HG02938 (cell line): ENCODE measurements around the gene IL20RB.

Experiments
- ATAC-seq: cut with Tn5 transposase; IDR thresholded peaks from one replicate; pipeline ENCODE4 v1.9.1; 2021; ENCODE audit warnings: mild to moderate bottlenecking, moderate library complexity; ENCODE audit not compliant: unreplicated experiment

IL20RB gene

GRCh38 chr3:136957751-136958288 lies at the start of gene IL20RB:
TSS of gene IL20RB (plus strand) at chr3:136957983. CDS start at chr3:136958114, 131 bp downstream.
- ATAC-seq: no peak

DNA sequence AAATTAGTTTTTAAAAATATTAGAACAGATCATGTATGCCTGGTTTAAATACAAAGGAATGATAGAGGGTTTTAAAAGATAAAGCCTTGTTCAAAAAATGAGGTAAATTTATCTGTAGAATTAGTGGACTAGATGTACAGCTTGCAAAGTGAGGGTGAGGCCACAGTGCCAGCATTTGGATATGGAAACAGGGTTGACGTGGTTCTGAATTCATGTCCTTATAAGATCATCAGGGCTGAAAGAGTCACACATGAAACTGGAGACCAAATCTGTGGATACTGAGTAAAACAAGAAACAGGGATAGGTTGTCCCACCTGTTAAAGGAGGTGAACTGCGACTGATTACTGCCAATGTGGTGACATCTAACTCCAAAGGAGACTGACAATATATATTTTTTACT lies 49.5 kb upstream of the IL20RB start:
- ATAC-seq: no peak

DNA sequence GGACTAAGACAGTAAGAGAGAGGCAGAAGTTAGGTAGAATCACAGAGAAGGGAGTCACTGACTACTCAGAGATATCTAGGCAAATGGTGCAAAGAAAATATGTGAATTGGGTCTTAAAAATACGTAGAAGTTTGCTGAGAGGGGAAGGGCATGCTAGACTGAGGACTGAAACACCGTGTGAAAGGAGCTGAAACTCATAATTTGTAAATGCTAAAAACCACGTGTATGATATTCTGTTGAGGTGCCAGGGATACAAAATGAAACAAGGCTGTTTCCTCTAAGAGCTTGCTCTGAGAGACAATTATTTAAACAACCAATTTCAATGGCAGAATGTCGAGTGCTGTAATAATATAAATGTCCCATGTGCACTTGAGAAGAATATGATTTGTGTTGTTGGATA lies 48.6 kb upstream of the IL20RB start:
- peak; percentile 73 for ATAC-seq

- no peak for ATAC-seq
Measured at GRCh38 chr3:136910697-136911096, 47.1 kb upstream of the IL20RB start.

DNA sequence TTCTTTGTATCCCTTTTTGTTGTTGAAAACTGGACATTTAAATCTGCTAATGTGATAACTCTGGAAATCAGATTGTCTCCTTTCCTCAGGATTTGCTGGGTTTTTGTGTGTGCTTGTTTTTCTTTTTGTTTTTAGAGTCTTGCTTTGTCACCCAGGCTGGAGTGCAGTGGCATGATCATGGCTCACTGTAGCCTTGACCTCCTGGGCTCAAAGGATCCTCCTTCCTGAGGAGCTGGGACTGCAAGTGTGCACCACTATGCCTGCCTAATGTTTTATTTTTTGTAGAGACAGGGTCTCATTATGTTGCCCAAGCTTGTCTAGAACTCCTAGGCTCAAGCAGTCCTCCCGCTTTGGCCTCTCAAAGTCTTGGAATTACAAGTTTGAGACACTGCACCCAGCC lies 44.6 kb upstream of the IL20RB start:
- ATAC-seq: no peak

DNA sequence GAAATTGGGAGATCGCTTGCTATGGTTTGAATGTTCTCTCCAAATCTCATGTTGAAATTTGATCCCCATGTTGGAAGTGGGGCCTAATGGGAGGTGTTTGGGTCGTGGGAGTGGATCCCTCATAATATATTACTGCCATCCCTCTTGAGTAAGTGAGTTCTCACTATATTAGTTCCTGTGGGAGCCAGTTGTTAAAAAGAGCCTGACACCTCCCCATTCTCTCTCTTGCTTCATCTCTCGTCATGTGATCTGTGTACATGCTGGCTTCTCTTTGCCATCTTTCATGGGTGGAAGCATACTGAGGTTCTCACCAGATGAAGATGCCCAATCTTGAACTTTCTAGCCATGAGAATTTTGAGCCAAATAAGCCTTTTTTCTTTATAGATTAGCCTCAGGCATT lies 43.0 kb upstream of the IL20RB start:
- no peak for ATAC-seq

DNA sequence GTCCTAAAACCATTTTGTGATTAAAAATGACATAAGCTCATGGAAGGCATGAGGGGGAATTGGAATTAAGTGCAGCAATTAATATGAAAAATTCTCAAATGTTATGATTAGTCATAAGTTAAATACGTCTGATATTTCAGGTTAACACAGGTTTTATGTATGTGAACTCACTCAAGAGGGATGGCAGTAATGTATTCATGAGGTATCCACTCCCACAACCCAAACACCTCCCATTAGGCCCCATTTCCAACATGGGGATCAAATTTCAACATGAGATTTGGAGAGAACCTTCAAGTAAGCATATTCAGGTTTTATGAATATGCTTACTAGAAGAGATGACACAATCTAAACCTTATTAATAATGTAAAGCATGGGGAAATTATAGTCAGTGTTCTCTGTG lies 41.6 kb upstream of the IL20RB start:
- no peak for ATAC-seq

DNA sequence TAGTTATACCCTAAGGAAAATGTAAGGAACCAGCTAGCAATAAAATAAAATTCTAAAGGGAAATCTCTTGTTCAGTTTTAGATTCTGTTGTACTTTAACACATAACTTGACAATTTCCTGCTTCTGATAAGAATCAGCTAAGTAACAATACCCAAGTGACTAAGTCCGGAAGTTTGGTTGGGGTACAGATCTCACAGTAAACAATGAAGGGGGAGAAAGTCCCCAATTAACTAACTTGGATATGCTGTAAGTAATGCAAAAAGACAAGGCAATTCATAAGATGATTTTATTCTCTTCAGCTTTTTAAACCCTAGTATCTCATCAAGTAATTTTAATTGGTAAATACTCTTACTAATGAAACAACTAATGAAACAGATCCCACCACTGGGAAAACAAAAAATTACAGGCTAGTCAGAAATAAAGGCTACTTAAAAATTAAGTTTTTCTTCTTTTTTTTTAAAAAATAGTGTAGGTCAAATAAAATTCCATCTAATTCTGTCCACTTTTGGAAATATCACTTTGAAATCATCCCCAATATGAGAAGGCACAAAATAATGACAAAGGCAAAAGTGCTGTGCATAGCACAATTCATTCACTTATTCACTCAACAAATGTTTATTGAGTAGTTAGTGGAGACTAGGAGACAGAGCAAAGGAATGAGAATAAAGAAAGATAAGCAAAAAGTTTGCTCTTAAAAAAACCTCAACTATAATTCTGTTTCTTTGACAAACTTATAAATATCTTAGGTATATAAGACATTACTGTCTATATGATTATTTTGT lies 37.8 kb upstream of the IL20RB start:
- ATAC-seq: peak; percentile 74

- no peak for ATAC-seq
Measured at GRCh38 chr3:136920904-136921611, 36.7 kb upstream of the IL20RB start.

DNA sequence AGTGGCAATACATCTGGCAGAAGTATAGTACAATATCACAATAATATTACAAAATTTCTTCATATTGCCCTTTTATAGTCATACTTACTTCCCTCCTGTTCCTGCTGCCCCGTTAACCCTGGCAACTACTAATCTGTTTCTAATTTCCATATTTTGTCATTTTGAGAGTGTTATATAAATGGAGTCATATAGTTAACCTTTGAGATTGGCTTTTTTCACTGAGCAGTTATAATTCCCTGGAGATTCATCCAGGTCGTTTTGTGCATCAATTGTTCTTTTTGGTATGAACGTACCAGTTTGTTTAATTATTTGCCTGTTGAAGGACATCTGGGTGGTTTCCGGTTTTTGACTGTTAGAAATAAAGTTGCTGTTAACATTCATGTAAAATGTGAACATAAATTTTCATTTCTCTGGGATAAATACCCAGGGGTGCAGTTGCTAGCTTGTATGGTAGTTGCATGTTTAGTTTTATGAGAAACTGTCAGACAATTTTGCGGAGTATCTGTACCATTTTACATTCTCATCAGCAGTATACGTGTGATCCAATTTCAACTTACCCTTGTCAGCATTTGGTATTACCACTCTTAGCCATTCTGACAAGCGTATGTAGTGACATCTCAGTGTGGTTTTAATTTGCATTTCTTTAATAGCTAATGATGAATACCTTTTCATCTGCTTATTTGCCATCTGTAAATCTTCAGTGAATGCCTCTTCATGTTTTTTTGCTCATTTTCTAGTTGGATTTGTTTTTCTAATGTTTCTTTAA lies 32.2 kb upstream of the IL20RB start:
- peak; percentile 69 for ATAC-seq

DNA sequence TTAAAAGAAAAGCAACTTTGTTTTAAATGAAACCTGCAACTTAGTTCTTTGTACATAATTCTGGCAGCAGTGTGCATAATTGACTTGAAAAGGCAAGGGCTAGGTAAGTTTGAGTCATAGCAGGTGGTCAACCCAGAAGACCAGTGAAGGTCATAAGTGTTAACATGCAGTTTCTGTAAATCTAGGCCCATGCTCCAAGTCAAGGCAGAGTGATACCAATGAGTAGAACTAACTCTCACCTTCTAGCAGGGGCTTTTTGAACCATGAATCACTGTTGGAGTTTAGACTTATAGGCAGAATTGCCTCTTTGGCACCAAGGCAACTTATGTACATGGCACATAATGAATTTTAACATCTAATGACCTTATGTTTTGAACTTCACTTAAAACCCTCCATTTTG lies 29.5 kb upstream of the IL20RB start:
- ATAC-seq: no peak

DNA sequence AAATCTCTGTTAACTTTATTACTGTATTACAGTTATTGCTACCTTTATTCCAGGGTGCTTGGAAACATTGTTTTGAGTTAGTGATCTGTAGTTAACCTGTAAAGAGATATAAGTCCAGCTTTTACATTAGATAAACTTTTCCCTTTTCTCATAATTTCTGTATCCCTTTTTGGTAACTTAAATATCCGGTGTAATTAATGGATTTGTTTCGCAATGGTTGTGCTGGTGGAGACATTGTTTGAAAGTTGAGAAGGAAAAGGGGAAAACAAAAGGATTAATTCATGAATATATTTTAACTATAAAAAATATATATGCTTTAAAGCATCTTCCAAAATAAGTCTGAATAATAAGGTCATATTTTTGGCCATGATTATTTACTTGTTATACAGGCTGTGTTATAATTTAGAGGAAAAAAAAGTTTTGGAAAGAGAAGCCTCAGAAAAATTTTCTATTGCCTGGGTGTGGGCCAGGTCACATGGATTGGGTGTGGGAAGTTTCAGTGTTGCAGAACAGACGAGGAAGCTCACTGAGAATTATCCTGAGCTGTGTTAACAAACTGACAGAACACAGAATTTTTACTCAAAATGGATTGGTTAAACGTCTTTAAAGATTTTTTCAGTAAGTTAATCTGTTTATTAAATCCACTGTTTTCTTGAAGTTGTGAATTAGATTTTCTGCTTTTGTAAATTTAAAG lies 27.7 kb upstream of the IL20RB start:
- ATAC-seq: no peak

GRCh38 chr3:136931606-136932005 lies 26.2 kb upstream of the IL20RB start:
- ATAC-seq: no peak

GRCh38 chr3:136932523-136932922 lies 25.3 kb upstream of the IL20RB start:
- no peak for ATAC-seq

GRCh38 chr3:136932978-136933772 lies 24.6 kb upstream of the IL20RB start:
- no peak for ATAC-seq

GRCh38 chr3:136937175-136937574 lies 20.6 kb upstream of the IL20RB start:
- no peak for ATAC-seq

- ATAC-seq: no peak
Measured at GRCh38 chr3:136937851-136938250, 19.9 kb upstream of the IL20RB start.

GRCh38 chr3:136938334-136938733 lies 19.4 kb upstream of the IL20RB start:
- no peak for ATAC-seq

DNA sequence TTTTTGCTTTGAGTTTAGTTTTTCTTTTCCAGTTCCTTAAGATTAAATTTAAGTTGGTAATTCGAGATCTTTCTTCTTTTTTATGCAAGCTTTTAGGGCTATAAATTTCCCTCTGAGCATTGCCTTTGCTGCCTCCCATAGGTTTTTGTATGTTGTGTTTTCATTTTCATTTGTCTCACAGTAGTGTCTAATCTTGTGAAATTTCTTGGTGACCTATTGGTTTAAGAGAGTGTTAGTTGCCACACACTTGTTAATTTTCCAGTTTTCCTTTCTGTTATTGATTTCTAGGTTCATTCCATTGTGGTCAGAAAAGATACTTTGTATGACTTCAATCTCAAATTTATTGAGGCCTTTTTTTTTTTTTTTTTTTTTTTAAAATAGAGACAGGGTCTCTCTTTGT lies 18.3 kb upstream of the IL20RB start:
- ATAC-seq: no peak

GRCh38 chr3:136942803-136943202 lies 15.0 kb upstream of the IL20RB start:
- no peak for ATAC-seq
